HepG2 (cell line): ENCODE measurements around the gene WDR41. TPM values are rescaled to one million over a fixed set of nuclear protein-coding genes. Genes with fewer than 3 reads are reported as not detected.
A peak's percentile ranks its signal among the peaks of the same experiment; 100 is the strongest.

ENCODE experiments used
- CBFB ChIP-seq: sonication (generic); formaldehyde crosslinking; IDR thresholded peaks from 2 replicates; pipeline ENCODE4 v1.4.0; 2020; ENCODE audit warnings: missing genetic modification reagents
- CHD4 ChIP-seq: fragments of 200-600 bp; sonication (generic); IDR thresholded peaks from 2 replicates; pipeline ENCODE4 v1.7.0; 2017; ENCODE audit warnings: mild to moderate bottlenecking, low read length, borderline replicate concordance
- HNRNPUL1 ChIP-seq: fragments of 200-400 bp; formaldehyde crosslinking; IDR thresholded peaks from 2 replicates; pipeline ENCODE4 v1.6.1; 2017; ENCODE audit warnings: low read depth, mild to moderate bottlenecking, low read length, moderate library complexity
- KDM5B ChIP-seq: sonication (generic); formaldehyde crosslinking; IDR thresholded peaks from 2 replicates; pipeline ENCODE4 v1.4.0; 2020; ENCODE audit warnings: missing genetic modification reagents, mild to moderate bottlenecking, borderline replicate concordance
- MAZ ChIP-seq, 2 experiments: sonication (generic) in 1 of 2; formaldehyde crosslinking in 1 of 2; IDR thresholded peaks; 2 replicates each; pipeline versions ENCODE4 v1.5.0 to v1.6.1; 2012 to 2020; ENCODE audit warnings: low read depth in 2 of 2, mild to moderate bottlenecking in 2 of 2, borderline replicate concordance in 1 of 2, improper control_type of control experiment in 1 of 2, low read length in 1 of 2, missing genetic modification reagents in 1 of 2, moderate library complexity in 1 of 2
- MEIS2 ChIP-seq: sonication (generic); formaldehyde crosslinking; IDR thresholded peaks from 2 replicates; pipeline ENCODE4 v1.9.0; 2021; ENCODE audit warnings: mild to moderate bottlenecking, missing genetic modification reagents
- NFYC ChIP-seq: IDR thresholded peaks from 2 replicates; pipeline ENCODE4 v1.6.1; 2016; ENCODE audit warnings: missing genetic modification reagents, missing compliant biosample characterization
- RXRB ChIP-seq: IDR thresholded peaks from 2 replicates; pipeline ENCODE4 v1.6.1; 2016; ENCODE audit warnings: borderline replicate concordance, missing genetic modification reagents, missing compliant biosample characterization
- SNAPC2 ChIP-seq: sonication (generic); formaldehyde crosslinking; IDR thresholded peaks from 2 replicates; pipeline ENCODE4 v1.8.1; 2022; ENCODE audit warnings: mild to moderate bottlenecking, missing genetic modification reagents
- SRY ChIP-seq: sonication (generic); formaldehyde crosslinking; IDR thresholded peaks from 2 replicates; pipeline ENCODE4 v1.8.0; 2022; ENCODE audit warnings: mild to moderate bottlenecking, missing genetic modification reagents
- STAG1 ChIP-seq: sonication (generic); formaldehyde crosslinking; IDR thresholded peaks from 2 replicates; pipeline ENCODE4 v1.4.0; 2020; ENCODE audit warnings: missing genetic modification reagents
- ZBTB21 ChIP-seq: sonication (generic); formaldehyde crosslinking; IDR thresholded peaks from 2 replicates; pipeline ENCODE4 v1.4.0; 2020; ENCODE audit warnings: missing genetic modification reagents
- ZFP62 ChIP-seq: sonication (generic); formaldehyde crosslinking; IDR thresholded peaks from 2 replicates; pipeline ENCODE4 v1.4.0; 2020; ENCODE audit warnings: missing genetic modification reagents
- ZKSCAN1 ChIP-seq: fragments of 150-350 bp; IDR thresholded peaks from 2 replicates; pipeline ENCODE4 v1.6.1; 2014; ENCODE audit warnings: low read length
- ZNF235 ChIP-seq: sonication (generic); formaldehyde crosslinking; IDR thresholded peaks from 2 replicates; pipeline ENCODE4 v1.8.1; 2023; ENCODE audit warnings: mild to moderate bottlenecking, missing genetic modification reagents, borderline replicate concordance
- ZNF292 ChIP-seq: sonication (generic); formaldehyde crosslinking; IDR thresholded peaks from 2 replicates; pipeline ENCODE4 v1.8.1; 2022; ENCODE audit warnings: mild to moderate bottlenecking, low read depth, missing genetic modification reagents, borderline replicate concordance
- ZNF296 ChIP-seq: sonication (generic); formaldehyde crosslinking; conservative IDR thresholded peaks from 2 replicates; pipeline ENCODE4 v1.5.0; 2020; ENCODE audit warnings: mild to moderate bottlenecking, missing genetic modification reagents
- ZNF547 ChIP-seq: sonication (generic); formaldehyde crosslinking; IDR thresholded peaks from 2 replicates; pipeline ENCODE4 v1.5.1; 2020; ENCODE audit warnings: mild to moderate bottlenecking, missing genetic modification reagents
- ZNF7 ChIP-seq: IDR thresholded peaks from 2 replicates; pipeline ENCODE4 v1.6.1; 2016; ENCODE audit warnings: missing biosample characterization, missing genetic modification reagents
- ZNF713 ChIP-seq: sonication (generic); formaldehyde crosslinking; IDR thresholded peaks from 2 replicates; pipeline ENCODE4 v1.4.0; 2020; ENCODE audit warnings: mild to moderate bottlenecking, missing genetic modification reagents
- polyA plus RNA-seq, 8 experiments: library from polyadenylated mRNA; depleted of rRNA in 3 of 8; stranded (reverse) in 7 of 8; unstranded in 1 of 8; fragments of >200 nt; fragmentation: Illumina TruSeq in 4 of 8; extraction: Trizol in 4 of 8; gene quantifications; 2 replicates each; pipeline versions ENCODE4 v1.2.1 to v1.2.3, GENCODE V29; 2011 to 2016; ENCODE audit warnings: low read depth in 4 of 8, missing spikeins in 1 of 8, mixed read lengths in 1 of 8; ENCODE audit not compliant: insufficient read depth in 1 of 8
- total RNA-seq, 5 experiments: library from RNA; depleted of rRNA; stranded (reverse); fragments of >200 nt; fragmentation: Illumina TruSeq; extraction: Trizol; gene quantifications; 2 replicates each; pipeline ENCODE4 v1.2.3, GENCODE V29; 2016; ENCODE audit warnings: low read depth in 1 of 5
- TF ChIP-seq, protein P1 (sequence below): fragments of 450-650 bp; IDR thresholded peaks from 2 replicates; pipeline ENCODE4 v1.6.1; 2017
- TF ChIP-seq, protein P2 (sequence below): sonication (generic); formaldehyde crosslinking; IDR thresholded peaks from 2 replicates; pipeline ENCODE4 v1.4.0; 2020; ENCODE audit warnings: missing genetic modification reagents
- TF ChIP-seq, protein P3 (sequence below): sonication (generic); formaldehyde crosslinking; IDR thresholded peaks from 2 replicates; pipeline ENCODE4 v1.4.0; 2020; ENCODE audit warnings: low read depth, missing genetic modification reagents
- TF ChIP-seq, protein P4 (sequence below): IDR thresholded peaks from 2 replicates; pipeline ENCODE4 v1.6.1; 2012; ENCODE audit warnings: inconsistent platforms

The WDR41 gene
- total and polyA plus RNA-seq, 2 of the 13 experiments (the other 11 are each of a cell fraction or from before 2014, with no cell fraction given): 18.9 to 39.3 TPM

DNA sequence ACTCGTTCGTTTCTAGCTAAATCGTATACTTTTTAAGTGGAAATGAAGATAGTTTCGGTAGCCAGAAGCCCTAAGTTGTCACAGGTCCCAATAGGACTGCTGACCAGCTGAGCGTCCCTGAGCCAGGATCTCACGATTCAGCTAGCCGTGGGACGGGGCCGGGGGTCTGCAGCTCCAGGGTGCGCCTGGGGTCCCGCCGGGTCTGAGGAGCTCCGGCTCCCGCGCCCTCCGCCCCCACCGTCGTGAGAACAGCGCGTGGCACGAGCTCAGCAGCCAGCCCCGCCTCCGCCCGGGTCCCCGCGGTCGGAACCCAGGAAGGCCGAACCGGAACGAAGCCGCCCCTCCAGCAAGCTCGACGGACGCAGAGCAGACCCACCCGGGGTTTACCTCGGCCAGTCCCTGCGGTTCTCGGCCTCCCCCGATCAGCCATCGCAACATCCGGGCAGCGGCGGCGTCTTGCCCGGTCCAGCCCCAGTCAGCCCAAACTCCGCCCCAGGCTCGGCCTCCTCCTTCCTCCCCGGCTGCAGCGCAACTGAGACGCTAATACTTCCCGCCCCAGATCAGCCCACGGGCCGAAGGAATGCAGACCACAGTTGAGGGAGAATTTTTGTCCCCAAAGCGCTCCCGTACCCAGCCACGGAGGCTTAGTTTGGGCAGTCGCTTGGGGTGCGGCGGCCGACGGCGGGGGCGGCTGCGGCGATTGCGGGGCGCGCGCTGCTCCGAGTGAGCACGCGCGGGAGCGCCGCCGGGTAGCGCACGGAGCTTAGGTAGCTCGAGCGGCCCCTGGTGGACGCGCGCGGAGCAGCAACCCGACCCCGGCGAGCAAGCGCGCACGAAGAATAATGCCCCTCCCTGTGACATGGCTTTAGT lies at the start of gene WDR41 (continued):
- TF ChIP-seq, protein P1, sequence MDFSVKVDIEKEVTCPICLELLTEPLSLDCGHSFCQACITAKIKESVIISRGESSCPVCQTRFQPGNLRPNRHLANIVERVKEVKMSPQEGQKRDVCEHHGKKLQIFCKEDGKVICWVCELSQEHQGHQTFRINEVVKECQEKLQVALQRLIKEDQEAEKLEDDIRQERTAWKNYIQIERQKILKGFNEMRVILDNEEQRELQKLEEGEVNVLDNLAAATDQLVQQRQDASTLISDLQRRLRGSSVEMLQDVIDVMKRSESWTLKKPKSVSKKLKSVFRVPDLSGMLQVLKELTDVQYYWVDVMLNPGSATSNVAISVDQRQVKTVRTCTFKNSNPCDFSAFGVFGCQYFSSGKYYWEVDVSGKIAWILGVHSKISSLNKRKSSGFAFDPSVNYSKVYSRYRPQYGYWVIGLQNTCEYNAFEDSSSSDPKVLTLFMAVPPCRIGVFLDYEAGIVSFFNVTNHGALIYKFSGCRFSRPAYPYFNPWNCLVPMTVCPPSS: no peak
- 0 out of 2 replicates have a peak, but pooled peaks have one; percentile 26 for TF ChIP-seq ZNF547 (CRISPR knock-in tag)
- TF ChIP-seq CHD4: no peak
- TF ChIP-seq ZNF292: peak; percentile 70; the same call in 1 of the 2 replicates
- peak; percentile 30 for TF ChIP-seq MAZ (IDR thresholded peaks at IDR 0.05; ENCODE audit: borderline replicate concordance, low read depth, low read length)
- TF ChIP-seq MAZ (CRISPR knock-in tag; IDR thresholded peaks at IDR 0.05; ENCODE audit: low read depth): peak; percentile 90
- TF ChIP-seq STAG1 (CRISPR knock-in tag): peak; percentile 73
- TF ChIP-seq RXRB (CRISPR knock-in tag): 0 out of 2 replicates have a peak, but pooled peaks have one; percentile 36
- TF ChIP-seq SNAPC2 (CRISPR knock-in tag): 0 out of 2 replicates have a peak, but pooled peaks have one; percentile 74
- TF ChIP-seq ZFP62 (CRISPR knock-in tag): no peak
- TF ChIP-seq SRY (CRISPR knock-in tag): 0 out of 2 replicates have a peak, but pooled peaks have one; percentile 26
- peak; percentile 79; the same call in 1 of the 2 replicates for TF ChIP-seq ZNF296 (CRISPR knock-in tag)
- TF ChIP-seq ZKSCAN1: no peak
- TF ChIP-seq ZBTB21 (CRISPR knock-in tag): no peak
- TF ChIP-seq, protein P2, sequence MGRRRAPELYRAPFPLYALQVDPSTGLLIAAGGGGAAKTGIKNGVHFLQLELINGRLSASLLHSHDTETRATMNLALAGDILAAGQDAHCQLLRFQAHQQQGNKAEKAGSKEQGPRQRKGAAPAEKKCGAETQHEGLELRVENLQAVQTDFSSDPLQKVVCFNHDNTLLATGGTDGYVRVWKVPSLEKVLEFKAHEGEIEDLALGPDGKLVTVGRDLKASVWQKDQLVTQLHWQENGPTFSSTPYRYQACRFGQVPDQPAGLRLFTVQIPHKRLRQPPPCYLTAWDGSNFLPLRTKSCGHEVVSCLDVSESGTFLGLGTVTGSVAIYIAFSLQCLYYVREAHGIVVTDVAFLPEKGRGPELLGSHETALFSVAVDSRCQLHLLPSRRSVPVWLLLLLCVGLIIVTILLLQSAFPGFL: no peak
- TF ChIP-seq ZNF7 (CRISPR knock-in tag): no peak
- no peak for TF ChIP-seq HNRNPUL1
- no peak; the same call in 1 of the 2 replicates for TF ChIP-seq CBFB (CRISPR knock-in tag)
- peak; percentile 93 for TF ChIP-seq KDM5B (CRISPR knock-in tag)
- no peak for TF ChIP-seq NFYC
- TF ChIP-seq, protein P3, sequence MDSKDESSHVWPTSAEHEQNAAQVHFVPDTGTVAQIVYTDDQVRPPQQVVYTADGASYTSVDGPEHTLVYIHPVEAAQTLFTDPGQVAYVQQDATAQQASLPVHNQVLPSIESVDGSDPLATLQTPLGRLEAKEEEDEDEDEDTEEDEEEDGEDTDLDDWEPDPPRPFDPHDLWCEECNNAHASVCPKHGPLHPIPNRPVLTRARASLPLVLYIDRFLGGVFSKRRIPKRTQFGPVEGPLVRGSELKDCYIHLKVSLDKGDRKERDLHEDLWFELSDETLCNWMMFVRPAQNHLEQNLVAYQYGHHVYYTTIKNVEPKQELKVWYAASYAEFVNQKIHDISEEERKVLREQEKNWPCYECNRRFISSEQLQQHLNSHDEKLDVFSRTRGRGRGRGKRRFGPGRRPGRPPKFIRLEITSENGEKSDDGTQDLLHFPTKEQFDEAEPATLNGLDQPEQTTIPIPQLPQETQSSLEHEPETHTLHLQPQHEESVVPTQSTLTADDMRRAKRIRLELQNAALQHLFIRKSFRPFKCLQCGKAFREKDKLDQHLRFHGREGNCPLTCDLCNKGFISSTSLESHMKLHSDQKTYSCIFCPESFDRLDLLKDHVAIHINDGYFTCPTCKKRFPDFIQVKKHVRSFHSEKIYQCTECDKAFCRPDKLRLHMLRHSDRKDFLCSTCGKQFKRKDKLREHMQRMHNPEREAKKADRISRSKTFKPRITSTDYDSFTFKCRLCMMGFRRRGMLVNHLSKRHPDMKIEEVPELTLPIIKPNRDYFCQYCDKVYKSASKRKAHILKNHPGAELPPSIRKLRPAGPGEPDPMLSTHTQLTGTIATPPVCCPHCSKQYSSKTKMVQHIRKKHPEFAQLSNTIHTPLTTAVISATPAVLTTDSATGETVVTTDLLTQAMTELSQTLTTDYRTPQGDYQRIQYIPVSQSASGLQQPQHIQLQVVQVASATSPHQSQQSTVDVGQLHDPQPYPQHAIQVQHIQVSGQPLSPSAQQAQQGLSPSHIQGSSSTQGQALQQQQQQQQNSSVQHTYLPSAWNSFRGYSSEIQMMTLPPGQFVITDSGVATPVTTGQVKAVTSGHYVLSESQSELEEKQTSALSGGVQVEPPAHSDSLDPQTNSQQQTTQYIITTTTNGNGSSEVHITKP (CRISPR knock-in tag): no peak
- peak; percentile 78; the same call in 1 of the 2 replicates for TF ChIP-seq MEIS2
- no peak for TF ChIP-seq ZNF713 (CRISPR knock-in tag)
- no peak for TF ChIP-seq ZNF235
- TF ChIP-seq, protein P4, sequence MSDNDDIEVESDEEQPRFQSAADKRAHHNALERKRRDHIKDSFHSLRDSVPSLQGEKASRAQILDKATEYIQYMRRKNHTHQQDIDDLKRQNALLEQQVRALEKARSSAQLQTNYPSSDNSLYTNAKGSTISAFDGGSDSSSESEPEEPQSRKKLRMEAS: peak; percentile 70
